GM19023 (cell line): ENCODE results near the gene SH3PXD2B.
"Not testable (repeated sequence)": the region's sequence is repeated elsewhere in the genome, so short reads cannot be mapped to it uniquely, and the experiment has no call there.

Experiments used
- ATAC-seq: cut with Tn5 transposase; IDR thresholded peaks from one replicate; pipeline ENCODE4 v1.9.1; 2021; ENCODE audit warnings: mild to moderate bottlenecking, moderate library complexity; ENCODE audit not compliant: unreplicated experiment

The SH3PXD2B gene

DNA sequence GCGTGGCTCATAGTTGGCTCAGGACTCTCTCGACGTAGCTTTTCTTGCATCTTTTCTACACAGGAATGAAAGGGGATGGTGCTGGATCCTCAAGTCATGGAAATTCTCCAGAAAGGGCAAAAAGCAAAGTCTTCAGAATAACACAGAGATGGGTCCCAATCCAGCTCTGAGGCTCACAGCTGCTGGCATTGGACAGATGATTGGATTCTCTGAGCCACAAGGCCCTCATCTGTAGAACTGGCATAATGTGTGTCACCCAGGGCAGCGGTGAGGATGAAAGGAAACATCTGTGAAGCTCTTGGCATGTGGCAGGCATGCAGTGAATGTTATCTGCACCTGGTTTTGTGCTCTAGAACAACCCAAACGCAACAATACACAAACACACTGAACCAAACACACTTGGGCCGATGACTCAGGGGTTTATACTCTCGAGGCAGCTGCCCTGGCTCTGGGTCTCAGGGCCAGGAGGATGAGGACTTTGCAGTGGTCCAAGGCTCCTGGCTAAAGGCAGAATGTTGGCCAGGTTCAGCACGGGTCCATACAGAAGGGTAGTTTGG, 106.8 kb downstream of the SH3PXD2B start:
- no peak for ATAC-seq

DNA sequence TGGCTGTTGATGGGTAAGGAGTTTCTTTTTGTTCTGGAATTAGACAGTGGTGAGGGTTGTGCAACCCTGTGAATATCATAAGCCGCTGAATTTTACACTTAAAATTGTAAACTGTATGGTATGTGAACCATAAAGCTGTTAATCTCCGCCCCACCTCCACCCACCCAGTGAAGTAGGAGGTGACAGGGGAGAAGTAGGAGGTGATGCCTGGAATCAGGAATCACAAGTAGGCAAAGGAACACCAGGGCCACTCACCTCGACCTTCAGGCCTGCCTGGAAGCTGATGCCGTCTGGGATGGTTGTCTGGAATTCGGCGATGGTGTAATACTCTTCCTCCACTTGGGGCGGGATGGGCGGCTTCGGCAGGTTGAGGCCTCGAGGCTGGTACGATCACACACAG, 108.4 kb downstream of the SH3PXD2B start:
- ATAC-seq, result no peak

DNA sequence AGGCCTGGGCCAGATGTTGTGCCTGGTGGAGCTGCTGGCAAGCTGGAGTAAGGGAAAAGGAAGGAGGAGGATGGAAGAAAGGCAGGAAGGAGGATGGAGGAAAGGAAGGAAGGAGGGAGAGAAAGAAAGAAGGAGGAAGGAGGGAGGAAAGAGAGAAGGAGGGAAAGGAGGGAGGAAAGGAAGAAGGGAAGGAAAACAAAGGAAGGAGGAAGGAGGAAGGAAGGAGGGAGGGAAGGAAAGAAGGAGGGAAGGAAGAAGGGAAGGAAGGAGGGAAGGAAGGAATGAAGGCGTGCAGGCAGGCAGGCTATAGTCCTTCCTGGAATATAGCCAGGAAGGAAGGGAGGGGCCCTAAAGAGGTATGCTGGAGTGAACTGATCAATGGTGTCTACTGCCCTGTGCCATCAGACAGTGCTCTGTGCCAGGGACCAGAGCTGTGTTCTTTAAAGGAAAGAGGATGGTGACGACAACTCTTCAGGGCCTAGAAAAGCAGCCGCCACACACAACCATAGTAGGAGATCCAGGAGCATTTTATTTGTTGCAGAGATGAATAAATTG, 109.4 kb downstream of the SH3PXD2B start:
- no peak for ATAC-seq

DNA sequence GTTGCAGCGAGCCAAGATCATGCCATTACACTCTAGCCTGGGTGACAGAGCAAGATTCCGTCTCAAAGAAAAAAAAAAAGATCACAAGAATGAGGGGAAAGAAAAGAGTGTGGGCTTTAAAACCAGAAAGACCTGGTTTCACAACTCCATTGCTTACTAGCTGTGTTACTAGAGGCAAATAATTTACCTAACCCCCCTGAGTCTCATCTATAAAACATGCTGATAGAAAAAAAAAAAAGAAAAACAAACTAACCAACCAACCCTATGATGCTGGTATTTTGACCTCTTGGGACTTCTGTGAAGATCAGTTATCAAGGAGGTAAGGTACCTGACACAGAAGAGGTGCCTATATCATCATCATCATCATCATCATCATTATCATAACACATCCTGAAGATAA, 110.6 kb downstream of the SH3PXD2B start:
- ATAC-seq, result no peak

DNA sequence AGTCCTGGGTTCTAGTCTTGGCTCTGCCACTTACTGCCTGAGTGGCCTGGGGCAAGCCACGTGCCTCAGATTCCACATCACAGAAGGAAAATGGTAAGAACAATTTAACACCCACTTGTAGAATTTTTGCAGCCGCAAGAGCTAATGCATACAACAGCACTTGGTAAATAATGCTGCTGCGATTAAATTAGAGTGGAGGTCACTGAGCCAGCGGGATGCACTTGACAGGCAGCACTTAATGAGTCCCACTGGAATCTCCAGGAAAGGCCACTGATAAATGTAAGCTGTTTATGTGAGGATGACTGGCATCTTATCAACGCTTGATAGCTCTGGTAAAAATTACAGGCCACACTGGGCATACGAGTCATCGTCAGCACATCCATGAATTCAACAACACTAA, 111.4 kb downstream of the SH3PXD2B start:
- no peak for ATAC-seq

DNA sequence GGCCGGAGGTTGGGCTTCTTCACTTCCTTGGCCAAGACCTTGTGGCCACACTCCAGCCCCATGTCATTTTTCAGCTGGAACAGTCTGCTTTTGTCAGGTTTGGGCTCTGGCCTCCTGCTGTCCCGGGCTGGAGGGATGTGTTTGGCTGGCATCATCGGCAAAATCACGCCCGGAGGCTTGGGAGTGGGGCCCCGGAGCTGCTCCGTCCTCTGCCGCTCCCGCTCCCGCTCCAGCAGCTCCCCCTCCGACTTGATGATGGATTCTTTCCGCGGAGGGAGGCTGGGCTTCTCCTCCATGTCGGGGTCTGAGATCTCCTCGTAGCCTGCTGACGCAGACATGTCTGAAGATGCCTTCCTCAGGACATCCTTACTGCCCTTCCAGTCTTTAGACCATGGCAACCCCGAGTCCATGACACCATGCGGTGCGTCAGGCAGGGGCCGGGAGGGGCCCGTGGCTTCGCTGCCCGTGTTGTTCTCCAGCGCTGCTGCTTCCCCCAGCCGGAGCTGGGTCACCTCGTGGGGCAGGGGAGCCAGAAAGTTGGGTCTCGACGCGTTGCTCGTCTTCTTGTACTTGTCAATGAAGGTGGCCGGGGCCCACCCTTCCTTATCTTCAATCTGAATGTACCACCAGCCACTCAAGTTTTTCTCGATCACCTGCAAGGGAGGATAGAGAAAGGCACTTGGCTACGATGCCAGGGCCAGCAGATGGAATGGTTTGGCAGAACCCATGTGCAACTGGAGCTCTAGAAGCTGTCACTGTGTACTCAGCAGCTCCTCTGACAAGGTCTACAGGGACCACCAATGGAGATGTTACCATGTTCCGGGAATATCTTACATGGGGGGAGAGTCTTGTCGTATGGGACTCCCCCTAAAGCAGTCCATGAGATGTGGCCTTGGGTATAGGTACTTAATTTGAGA, 114.8 kb downstream of the SH3PXD2B start:
- no peak for ATAC-seq

DNA sequence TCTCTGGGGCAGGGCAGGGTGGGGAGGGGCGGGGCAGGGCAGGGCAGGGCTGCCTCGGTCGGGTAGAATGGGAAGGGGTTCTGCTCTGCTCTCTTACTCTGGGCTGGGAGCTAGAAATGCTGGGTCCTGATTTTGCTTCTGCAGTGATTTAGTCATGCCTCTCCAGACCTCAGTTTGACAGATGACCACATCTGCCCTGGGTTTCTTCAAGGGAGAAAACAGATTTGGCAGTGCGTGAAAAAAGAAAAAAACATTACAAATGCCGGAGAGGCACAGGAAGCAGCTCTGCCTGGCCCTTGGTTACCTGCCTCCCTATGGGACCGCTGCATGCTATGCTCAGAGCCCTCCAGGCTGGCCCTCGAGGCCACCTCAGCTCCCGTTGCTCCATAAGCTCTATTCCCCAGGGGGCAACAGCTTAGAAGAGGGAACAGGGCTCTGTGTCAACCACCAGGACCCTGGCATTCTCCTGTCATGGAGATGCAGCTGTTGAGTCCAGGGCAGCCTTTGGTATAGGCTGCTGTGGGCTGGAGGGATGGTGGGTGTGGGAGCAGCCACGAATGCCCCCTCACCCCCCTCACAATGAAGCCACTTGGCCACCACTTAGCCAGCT, 117.5 kb downstream of the SH3PXD2B start:
- no peak for ATAC-seq

DNA sequence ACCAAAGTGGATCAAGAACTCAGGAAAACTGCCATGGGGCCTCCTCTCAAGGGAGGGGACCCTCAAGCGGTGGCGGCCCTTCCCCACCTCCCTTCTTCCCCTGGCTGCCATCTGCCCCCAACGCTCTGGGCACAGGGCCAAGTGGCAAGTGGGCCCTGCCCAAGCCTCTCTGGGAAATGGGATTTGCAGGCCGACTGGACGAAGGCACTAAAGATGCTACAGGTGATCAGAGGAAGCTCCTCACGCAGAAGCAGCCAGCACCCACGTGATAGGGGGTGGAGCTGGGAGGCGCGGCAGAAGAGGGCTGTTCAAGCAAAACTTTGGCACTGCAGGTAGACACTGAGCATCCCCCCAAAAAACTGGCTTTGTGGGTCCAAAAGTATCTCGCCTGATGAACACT, 118.1 kb downstream of the SH3PXD2B start:
- ATAC-seq, result no peak

DNA sequence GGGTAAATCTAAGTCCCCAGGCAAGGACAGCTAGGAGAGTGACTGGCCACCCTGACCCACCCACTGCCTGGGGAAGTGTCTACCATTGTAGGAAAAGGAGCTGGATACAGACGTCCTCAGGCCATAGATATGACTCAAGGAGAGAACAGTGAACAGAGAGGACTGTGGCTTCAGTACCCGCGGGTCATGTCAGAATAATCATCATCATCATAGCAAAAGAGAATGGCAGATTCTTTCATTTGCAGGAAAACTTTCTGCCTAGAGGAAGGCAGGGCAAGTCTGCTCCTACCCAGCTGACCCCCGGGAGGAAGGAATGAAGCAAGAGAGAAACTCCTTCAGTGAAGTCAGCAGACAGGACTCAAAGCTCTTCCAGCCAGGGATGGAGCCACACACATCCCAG, 118.6 kb downstream of the SH3PXD2B start:
- ATAC-seq, result no peak

DNA sequence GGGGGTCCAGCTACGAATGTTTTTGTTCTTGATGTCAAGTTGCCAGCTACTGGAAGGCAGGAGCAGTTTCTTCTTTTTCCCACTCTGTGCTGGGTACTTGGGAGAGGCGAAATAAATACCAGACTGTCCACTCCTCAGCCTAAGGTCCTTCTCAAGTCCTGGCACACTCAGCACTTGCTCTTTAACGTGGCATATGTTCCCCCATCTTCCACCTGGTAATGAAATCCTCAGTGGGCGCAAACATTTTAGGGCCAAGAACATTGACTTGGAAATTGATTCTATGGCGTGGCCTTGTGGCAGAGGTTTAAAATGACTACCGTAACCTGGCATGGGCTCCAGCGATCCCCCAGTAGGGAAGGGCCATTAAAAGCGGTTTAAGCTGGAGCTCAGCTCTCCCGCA, 119.7 kb downstream of the SH3PXD2B start:
- ATAC-seq, result no peak

DNA sequence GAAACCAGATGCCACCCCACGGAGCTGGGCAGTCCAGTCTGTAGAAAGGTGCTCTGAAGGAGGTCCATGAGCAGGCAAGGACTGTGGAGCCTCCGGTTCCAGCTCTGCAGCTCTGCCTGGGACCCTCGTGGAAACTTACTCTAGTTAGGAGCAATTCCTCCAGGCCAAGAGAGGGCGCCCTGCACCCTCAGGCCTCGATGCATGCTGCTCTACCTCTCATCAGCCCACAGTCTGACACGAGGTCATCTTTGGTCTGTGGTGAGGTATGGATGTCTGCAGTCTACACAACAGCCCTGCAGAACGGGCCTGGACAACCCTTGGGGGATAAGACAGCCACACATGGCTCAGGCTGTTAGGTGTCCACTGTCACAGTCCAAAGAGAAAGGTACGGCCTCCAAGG, 120.1 kb downstream of the SH3PXD2B start:
- ATAC-seq, result no peak

DNA sequence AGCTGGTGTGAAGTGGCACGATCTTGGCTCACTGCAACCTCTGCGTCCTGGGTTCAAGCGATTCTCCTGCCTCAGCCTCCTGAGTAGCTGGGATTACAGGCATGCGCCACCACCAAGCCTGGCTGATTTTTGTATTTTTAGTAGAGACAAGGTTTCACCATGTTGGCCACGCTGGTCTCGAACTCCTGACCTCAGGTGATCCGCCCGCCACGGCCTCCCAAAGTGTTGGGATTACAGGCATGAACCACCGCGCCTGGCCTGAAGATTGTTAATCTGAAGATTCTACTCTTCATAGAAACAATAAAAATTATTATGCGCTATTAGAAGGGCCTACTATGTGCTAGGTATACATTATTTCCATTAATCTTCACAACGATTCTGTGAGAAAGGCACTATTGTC, 127.4 kb downstream of the SH3PXD2B start:
- ATAC-seq, result not testable (repeated sequence)

DNA sequence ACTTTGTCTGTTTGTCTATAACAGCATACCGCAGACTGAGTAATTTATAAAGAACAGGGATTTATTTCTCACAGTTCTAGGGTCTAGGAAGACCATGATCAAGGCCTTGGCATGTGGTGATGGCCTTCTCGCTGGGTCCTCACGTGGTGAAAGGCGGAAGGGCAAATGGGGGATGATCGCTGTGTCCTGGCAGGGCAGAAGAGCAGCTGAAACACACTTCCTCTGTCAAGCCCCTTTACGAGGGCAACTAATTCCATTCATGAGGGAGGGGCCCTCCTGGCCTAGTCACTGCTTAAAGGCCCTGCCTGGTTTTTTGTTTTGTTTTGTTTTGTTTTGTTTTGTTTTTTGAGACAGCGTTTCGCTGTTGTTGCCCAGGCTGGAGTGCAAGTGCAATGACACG, 128.9 kb downstream of the SH3PXD2B start:
- no peak for ATAC-seq

DNA sequence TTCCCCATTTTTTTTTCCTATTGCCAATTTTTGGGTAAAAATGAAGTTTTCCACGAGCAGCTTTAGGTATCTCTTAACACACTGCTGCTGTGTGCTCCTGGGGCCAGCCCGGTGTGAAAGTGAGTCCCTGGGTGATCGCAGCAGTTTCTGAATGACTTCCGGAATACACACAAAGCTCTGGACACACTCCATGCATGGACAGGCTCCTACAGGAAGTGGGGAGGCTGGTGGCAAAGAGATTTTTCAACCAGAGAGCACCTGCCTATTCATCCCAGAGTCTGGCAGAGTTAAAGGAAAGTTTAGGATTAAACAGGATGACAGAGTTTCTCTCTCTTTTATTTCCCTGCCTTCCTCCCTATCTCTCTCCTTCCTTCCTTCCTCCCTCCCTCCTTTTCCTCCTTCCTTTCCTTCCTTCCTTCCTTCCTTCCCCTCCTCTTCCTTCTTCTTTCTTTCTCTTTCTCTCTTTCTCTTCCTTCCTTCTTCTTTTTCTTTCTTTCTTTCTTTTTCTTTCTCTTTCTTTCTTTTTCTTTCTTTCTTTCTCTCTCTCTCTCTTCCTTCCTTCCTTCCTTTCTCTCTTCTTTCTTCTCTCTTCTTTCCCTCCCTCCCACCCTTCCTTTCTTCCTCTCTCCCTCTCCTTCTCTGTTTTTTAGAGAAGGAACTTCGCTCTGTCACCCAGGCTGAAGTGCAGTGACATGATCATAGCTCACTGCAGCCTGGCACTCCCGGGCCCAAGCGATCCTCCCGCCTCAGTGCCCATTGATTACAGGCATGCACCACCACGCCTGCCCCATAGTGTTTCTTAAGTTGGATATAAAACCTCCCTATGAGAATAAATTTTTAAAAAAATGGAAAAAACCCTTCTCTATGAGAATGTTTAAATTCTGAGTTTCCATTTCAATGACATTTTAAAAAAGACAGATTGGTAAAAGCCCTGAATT, 132.0 kb downstream of the SH3PXD2B start:
- no peak for ATAC-seq

DNA sequence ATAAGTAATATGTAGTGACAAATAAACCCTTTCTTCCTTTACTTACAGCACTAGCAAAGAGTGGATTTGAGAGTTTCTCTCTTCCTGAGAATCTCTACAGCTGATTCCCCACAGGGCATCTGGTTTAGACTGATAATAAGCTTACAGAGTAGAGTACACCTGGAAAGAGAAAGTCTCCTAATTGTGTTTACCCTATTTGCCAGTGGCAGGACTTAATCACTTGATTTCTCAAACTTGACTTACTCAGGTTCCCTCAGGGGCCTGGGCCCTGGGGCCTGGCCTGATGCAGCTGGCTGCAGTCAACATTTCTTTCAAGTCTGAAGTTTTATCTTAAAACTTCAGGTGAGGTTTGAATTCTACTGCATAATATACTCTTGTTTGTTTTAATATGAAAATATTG, 132.7 kb downstream of the SH3PXD2B start:
- no peak for ATAC-seq

DNA sequence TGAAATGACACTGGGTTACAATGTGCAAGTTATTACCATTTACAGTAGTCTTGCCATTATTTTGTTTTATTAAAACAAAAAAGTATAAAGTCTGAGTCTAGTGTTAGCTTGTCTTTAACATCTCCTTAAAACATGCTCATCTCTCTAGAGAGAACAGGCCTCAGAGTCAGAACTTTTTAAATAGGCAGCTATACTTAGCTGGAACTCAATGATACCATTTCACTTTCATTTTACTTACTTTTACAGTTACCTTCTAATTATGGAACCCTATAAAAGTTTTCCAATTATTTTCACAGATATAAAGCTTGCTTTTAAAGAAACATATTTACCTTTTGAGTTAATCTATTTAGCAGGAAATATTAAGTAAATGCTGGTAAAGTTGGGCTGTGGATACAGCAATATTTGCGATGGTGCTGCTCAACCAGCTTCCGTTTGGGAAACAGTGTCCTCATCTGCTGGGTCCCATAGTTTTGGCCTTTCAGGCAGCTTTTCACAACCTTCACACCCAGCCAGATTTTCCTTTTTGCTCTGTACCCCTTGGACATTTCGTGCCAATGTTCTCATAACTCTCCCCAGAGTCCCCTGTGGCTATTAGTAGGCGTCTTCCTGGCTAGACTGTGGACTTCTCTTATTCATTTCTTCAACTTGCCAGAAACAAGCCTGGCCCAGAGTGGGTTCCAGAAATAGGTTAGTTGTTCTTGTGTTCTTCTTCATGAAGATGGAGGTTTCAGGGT, 134.4 kb downstream of the SH3PXD2B start:
- ATAC-seq, result no peak

DNA sequence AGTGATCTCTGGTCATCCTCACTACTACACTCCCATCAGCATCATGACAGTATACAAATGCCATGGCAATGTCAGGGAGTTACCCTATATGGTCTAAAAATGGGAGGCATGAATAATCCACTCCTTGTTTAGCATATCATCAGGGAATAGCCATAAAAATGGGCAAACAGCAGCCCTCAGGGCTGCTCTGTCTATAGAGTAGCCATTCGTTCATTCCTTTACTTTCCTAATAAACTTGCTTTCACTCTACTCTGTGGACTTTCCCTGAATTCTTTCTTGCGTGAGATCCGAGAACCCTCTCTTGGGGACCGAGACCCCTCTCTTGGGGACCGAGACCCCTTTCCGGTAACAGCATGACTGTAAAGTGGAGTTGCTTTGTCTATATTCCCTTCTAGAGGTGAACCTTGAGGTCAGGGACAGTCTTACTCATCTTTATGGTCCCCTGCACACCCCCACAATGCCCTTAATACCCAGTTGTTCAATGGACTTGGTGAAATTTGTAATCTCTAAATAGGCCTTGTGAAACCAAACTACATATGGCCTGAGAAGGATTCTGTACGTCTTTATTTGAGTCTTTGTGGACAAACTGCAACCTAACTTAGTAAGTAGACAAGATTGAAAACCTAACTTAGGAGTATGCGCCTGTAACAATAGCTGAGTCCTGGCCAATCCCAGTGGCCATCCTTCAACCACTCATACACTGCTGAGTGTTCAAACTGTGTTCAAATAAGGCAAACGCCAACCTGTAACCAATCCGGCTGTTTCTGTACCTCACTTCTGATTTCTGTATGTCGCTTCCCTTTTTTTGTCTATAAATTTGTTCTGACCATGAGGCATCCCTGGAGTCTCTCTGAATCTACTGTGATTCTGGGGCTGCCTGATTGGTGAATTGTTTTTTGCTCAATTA, 138.5 kb downstream of the SH3PXD2B start:
- ATAC-seq, result no peak

DNA sequence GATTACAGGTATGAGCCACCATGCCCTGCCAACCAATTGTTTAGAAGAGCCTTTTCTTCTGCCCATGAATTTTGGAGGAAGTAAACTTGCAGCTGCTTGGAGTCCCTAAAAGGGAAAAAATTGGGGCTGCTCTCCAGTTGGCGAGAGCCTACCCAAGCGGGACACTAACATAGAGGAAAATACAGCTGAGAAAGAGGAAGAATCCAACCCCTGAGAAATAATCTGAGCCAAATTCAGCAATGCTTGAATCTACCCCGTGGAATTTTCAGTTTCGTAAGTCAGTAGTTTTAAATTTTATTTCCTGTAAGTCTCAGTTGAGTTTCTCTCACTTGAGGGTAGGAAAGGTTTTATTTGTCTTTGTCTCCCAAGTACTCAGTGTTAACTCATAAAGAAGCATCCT, 140.4 kb downstream of the SH3PXD2B start:
- ATAC-seq, result no peak

DNA sequence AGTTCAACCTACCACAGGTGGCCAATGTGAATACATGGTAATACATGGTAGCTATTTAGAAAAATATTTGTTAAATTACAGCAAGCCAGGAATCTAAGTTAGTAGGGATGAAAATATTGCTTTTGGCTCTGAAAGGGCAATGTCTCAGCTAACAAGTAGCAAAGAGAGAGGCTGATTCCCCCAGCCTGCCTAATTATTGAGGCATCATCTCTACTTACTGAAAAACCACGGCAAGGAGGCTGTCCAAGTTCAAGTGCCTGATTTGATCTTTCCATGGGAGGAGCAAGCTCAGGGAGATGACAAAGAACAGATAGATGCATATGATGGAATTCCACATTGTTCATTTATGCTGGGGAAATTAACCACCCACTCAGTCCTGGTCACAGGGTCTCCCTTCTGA, 142.0 kb downstream of the SH3PXD2B start:
- no peak for ATAC-seq
